GM21423 (cell line): ENCODE measurements around the gene SLC4A1.
"Not testable (repeated sequence)": the region's sequence is repeated elsewhere in the genome, so short reads cannot be mapped to it uniquely, and the experiment has no call there.

Experiments used
- ATAC-seq: cut with Tn5 transposase; IDR thresholded peaks from one replicate; pipeline ENCODE4 v1.9.1; 2021; ENCODE audit warnings: mild to moderate bottlenecking, moderate library complexity; ENCODE audit not compliant: unreplicated experiment

The SLC4A1 gene

DNA sequence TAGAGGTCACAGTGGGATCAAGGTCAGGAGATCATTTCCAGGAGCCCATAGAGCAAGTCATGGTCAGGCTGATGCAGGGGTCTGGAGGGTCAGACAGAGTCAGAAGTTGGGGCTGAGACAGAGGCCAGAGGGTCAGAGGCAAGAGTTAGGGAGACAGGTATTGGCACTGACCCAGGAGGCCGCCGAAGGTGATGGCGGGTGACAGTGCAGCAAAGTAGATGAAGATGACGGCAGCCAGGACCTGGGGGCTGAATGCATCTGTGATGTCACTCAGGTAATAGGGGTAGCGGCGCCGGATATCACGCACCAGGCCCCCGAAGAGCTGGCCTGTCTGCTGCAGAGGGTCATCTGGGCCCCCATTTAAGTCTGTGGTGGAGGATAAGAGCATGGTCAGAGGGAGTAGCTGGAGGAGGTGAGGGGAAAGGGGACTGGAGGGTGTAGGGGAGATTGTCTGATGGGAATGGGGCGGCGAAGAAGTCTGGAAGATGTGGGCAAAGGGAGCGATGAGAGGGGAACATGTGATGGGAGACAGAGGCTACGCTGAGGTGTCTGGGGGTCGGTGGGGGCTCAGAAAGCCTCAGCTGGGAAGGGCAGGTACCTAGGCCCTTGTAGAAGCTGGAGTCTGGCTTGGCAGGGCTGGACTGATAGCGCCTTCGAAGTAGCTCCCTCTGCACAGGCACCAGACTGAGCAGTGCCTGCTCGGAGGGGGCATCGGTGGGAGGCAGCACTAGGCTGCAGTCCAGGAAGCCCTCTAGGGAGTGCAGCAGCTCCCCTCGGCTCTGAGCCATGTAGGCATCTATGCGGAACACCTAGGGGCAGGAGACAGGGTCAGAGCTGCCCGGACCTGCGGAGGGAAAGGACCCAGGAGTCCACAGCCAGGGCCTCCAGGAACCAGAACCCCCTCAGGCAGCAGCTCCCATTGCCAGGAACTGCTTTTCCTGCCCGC is 9.8 kb downstream of the SLC4A1 start:
- no peak for ATAC-seq

- ATAC-seq = no peak
These were observed 11.3 kb downstream of the SLC4A1 start for GRCh38 chr17:44256671-44257070.

- no peak for ATAC-seq
These were observed 12.0 kb downstream of the SLC4A1 start for GRCh38 chr17:44255915-44256314.

- no peak for ATAC-seq
These were observed 13.4 kb downstream of the SLC4A1 start for GRCh38 chr17:44254361-44255095.

DNA sequence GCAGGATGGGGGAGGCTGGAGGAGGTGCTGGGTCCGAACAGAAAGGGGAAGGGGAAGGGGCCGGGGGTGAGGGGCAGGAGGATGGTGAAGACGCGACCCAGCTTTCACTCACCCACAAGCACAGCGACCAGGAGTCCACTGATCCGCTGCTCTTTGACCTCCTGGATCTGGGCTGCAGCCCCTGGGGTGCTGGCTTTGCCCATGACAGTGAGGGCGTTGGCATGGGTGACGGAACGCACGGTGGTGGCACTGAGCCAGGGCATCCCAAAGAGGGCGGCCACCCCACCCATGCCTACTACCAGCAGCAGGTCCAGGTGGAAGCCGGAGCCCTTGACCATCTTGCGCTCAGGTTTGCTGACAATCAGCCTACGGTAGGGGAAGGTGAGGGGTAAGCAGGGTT is 14.9 kb downstream of the SLC4A1 start:
- ATAC-seq = no peak

- ATAC-seq = no peak
These were observed 16.9 kb downstream of the SLC4A1 start for GRCh38 chr17:44251062-44251461.

GRCh38 chr17:44249501-44250246 is 18.3 kb downstream of the SLC4A1 start:
- ATAC-seq = no peak

- ATAC-seq = no peak
These were observed 19.8 kb downstream of the SLC4A1 start for GRCh38 chr17:44247876-44248736.

GRCh38 chr17:44247440-44247841 is 20.5 kb downstream of the SLC4A1 start:
- no peak for ATAC-seq

DNA sequence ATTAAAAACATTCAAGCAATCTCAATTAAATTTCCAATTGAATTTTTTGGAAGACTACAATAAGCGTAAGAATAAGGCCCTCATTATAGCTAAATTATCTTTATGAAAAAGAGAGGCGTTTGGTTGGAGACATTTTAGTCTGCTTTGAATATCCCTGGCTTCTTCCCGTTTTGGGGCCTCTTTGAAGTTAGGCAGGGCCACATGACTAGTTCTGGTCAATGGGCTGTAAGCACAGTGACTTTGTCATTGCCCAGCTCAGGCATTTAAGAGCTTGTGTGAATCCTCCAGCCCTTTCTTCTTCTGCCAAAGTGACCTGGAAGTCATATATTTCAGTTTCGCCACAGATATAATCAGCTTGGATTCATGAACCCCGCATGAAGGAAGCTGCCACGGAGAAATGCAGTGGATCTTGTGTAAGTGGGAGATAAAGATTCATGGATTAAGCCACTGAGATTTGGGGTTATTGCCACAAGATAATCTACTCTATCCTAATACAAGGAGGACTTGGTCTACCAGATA is 26.8 kb downstream of the SLC4A1 start:
- no peak for ATAC-seq

GRCh38 chr17:44237886-44238285 is 30.0 kb downstream of the SLC4A1 start:
- not testable (repeated sequence) for ATAC-seq

GRCh38 chr17:44236444-44236991 is 31.4 kb downstream of the SLC4A1 start:
- ATAC-seq = no peak

DNA sequence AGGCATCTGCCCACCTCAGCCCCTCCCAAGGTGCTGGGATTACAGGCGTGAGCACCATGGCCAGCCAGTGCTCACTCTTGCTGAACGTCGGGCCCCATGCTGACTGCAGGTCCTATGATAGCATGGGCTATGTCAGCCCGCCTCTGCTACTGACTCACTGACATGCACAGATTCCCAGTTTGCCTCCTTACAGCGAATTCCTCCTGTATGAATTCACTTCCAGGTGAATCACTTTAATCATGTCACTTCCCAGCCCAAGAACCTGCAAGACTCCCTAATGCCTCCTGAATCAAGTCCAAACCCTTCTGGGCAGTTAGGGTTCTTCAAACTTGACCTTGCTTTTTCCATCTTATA is 32.4 kb downstream of the SLC4A1 start:
- no peak for ATAC-seq

GRCh38 chr17:44233582-44233981 is 34.4 kb downstream of the SLC4A1 start:
- ATAC-seq = no peak

DNA sequence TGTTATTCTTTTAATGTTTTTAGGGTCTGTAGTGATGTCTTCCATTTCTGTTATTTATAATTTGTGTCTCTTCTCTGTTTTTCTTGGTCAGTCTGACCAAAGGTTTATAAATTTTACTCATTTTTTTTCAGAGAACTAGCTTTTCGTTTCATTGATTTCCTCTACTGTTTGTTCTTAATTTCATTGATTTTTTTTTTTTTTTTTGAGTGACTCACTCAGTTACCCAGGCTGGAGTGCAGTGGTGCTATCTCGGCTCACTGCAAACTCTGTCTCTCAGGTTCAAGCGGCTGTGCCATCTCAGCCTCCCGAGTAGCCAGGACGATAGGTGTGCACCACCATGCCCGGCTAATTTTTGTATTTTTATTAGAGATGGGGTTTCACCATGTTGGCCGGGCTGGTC is 35.9 kb downstream of the SLC4A1 start:
- ATAC-seq = no peak

DNA sequence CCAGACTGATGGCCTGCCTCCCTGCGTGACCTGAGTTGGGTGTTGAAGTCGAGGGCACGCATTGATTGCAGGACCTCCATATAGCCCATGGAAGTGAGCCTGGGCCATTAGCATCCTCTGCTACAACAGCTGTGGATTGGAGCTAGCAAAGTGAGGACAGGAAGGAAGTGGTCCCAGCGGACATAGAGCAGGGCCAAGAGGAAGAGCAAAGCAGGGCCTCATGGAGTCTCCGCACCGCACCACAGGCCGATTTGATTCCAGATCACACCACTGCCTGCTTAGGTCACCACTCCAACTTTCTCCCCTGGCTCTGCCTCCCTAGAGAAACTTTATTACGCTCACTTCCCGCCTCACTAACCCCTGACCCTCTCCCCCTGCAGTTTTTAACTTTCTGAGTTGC is 37.8 kb downstream of the SLC4A1 start:
- ATAC-seq = no peak

DNA sequence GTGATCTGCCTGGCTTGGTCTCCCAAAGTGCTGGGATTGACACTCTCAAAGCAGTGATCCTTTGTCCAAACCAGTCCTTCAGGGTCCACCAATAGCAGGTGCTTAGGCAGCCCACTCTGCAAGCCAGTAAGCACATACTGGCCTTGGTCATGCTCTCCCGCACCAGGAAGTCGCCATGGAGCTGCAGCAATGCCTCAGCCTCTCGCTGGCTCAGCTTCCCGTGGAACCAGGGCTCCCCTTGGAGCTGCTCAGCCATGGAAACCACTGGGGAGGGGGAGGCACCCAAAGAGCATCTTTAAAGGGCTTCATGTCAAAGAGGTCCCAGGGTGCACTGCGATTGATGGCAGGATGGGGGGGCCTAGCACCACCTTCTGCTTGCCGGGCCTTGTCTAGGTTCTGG is 38.8 kb downstream of the SLC4A1 start:
- no peak for ATAC-seq

DNA sequence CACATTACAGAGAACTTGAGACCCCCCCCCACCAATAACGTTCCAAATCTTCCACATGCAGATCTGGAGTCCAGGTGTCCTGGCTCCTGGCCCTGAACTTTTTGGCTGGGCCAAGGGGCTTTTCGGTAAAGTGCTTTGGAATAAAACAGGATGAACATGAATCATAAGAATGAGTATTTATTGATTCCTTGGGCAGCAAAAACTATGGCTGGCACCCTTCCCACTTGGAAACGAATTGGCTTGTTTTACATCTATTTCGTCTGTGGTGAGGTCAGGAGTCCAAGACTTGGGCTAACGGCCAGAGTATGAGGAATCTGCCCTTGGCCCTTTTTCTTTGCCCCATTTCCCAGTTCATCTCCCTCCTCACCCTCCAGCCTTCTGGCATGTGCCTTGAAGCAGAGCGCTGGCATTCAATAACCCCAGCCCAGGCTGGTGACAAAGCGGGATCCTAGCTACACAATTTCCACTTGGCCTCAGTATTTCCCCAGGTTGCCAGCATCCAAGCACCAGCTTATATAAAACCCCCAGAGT is 44.3 kb downstream of the SLC4A1 start:
- no peak for ATAC-seq

GRCh38 chr17:44222112-44222869 is 45.6 kb downstream of the SLC4A1 start:
- no peak for ATAC-seq
